HEK293 (cell line): ENCODE results near the gene PLEKHF1.

Experiments
- MYNN ChIP-seq: fragments of 450-650 bp; formaldehyde crosslinking; IDR thresholded peaks from 2 replicates; pipeline ENCODE4 v1.5.1; 2016; ENCODE audit warnings: missing biosample characterization, missing genetic modification characterization, borderline replicate concordance
- PATZ1 ChIP-seq: fragments of 450-650 bp; formaldehyde crosslinking; IDR thresholded peaks from 2 replicates; pipeline ENCODE4 v1.5.1; 2016; ENCODE audit warnings: missing biosample characterization, missing genetic modification characterization
- YY1 ChIP-seq: fragments of 450-650 bp; formaldehyde crosslinking; IDR thresholded peaks from 2 replicates; pipeline ENCODE4 v1.5.1; 2018; ENCODE audit warnings: missing biosample characterization, missing genetic modification characterization
- ZBTB20 ChIP-seq: fragments of 450-650 bp; formaldehyde crosslinking; IDR thresholded peaks from 2 replicates; pipeline ENCODE4 v1.5.1; 2016; ENCODE audit warnings: missing biosample characterization, missing genetic modification characterization
- ZBTB49 ChIP-seq: fragments of 450-650 bp; formaldehyde crosslinking; IDR thresholded peaks from 2 replicates; pipeline ENCODE4 v1.5.1; 2016; ENCODE audit warnings: missing biosample characterization, missing genetic modification characterization, low read depth
- ZEB2 ChIP-seq: fragments of 450-650 bp; formaldehyde crosslinking; IDR thresholded peaks from 2 replicates; pipeline ENCODE4 v1.5.1; 2016; ENCODE audit warnings: missing biosample characterization, missing genetic modification characterization
- ZNF138 ChIP-seq: fragments of 450-650 bp; formaldehyde crosslinking; IDR thresholded peaks from 2 replicates; pipeline ENCODE4 v1.5.1; 2016; ENCODE audit warnings: missing biosample characterization, missing genetic modification characterization, borderline replicate concordance
- ZNF274 ChIP-seq, 2 experiments: fragments of 200-500 bp in 1 of 2; fragments of 450-650 bp in 1 of 2; sonication (Bioruptor generic) in 1 of 2; formaldehyde crosslinking in 1 of 2; IDR thresholded peaks; 2 replicates each; pipeline versions ENCODE4 v1.5.1 to v1.6.1; 2014 to 2016; ENCODE audit warnings: borderline replicate concordance in 1 of 2, inconsistent platforms in 1 of 2, low read length in 1 of 2, missing biosample characterization in 1 of 2, missing genetic modification characterization in 1 of 2
- ZNF324 ChIP-seq: fragments of 450-650 bp; formaldehyde crosslinking; IDR thresholded peaks from 2 replicates; pipeline ENCODE4 v1.5.1; 2016; ENCODE audit warnings: missing biosample characterization, missing genetic modification characterization
- ZNF777 ChIP-seq: fragments of 450-650 bp; formaldehyde crosslinking; IDR thresholded peaks from 2 replicates; pipeline ENCODE4 v1.5.1; 2017; ENCODE audit warnings: missing biosample characterization, missing genetic modification characterization, borderline replicate concordance
- TF ChIP-seq, protein P1 (sequence below): fragments of 450-650 bp; formaldehyde crosslinking; IDR thresholded peaks from 2 replicates; pipeline ENCODE4 v1.5.1; 2016; ENCODE audit warnings: missing biosample characterization, missing genetic modification characterization
- TF ChIP-seq, protein P2 (sequence below): fragments of 450-650 bp; formaldehyde crosslinking; IDR thresholded peaks from 2 replicates; pipeline ENCODE4 v1.5.1; 2016; ENCODE audit warnings: missing biosample characterization, missing genetic modification characterization, borderline replicate concordance
- TF ChIP-seq, protein P3 (sequence below): fragments of 450-650 bp; formaldehyde crosslinking; IDR thresholded peaks from 2 replicates; pipeline ENCODE4 v1.5.1; 2016; ENCODE audit warnings: missing biosample characterization, missing genetic modification characterization

DNA sequence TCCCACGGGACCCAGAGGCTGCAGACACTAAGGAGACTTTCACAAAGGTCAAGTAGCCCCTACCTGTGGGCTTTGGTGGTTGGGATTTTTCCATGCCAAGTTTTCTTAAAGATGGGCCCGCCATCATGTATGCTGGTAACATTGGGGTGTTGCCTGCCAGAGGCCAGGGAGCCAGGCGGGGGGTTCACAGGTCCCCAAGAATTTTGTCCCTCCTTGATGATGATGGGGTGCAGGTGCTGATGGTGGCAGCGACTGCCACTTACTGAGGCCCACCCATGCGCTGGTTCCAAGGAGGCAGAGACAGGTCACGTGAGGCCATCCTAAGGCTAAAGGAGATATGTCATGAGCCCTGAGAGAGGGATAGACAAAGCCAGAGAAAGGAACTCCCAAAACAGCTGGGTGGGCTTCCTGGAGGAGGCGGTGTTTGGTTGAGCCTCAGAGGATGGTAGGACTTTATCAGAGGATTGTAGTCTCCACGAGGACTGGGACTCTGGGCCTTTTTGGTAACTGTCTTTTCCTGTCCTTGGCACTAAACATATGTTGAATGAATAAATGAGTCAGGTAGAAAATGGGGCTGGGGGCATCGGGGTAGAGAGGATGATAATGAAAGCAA is 14.4 kb downstream of the PLEKHF1 start:
- TF ChIP-seq, protein P1, sequence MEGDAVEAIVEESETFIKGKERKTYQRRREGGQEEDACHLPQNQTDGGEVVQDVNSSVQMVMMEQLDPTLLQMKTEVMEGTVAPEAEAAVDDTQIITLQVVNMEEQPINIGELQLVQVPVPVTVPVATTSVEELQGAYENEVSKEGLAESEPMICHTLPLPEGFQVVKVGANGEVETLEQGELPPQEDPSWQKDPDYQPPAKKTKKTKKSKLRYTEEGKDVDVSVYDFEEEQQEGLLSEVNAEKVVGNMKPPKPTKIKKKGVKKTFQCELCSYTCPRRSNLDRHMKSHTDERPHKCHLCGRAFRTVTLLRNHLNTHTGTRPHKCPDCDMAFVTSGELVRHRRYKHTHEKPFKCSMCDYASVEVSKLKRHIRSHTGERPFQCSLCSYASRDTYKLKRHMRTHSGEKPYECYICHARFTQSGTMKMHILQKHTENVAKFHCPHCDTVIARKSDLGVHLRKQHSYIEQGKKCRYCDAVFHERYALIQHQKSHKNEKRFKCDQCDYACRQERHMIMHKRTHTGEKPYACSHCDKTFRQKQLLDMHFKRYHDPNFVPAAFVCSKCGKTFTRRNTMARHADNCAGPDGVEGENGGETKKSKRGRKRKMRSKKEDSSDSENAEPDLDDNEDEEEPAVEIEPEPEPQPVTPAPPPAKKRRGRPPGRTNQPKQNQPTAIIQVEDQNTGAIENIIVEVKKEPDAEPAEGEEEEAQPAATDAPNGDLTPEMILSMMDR (tag by site-specific recombination) = no peak
- TF ChIP-seq ZEB2 (tag by site-specific recombination) (no peak), ZNF138 (tag by site-specific recombination) (no peak), MYNN (tag by site-specific recombination) (no peak), ZBTB49 (tag by site-specific recombination) (no peak), ZBTB20 (tag by site-specific recombination) (no peak), ZNF274 (IDR thresholded peaks at IDR 0.05; ENCODE audit: low read length) (no peak), ZNF274 (tag by site-specific recombination; IDR thresholded peaks at IDR 0.05; ENCODE audit: borderline replicate concordance) (no peak), PATZ1 (no peak), ZNF324 (tag by site-specific recombination) (no peak), ZNF777 (no peak), YY1 (no peak)
- TF ChIP-seq, protein P2, sequence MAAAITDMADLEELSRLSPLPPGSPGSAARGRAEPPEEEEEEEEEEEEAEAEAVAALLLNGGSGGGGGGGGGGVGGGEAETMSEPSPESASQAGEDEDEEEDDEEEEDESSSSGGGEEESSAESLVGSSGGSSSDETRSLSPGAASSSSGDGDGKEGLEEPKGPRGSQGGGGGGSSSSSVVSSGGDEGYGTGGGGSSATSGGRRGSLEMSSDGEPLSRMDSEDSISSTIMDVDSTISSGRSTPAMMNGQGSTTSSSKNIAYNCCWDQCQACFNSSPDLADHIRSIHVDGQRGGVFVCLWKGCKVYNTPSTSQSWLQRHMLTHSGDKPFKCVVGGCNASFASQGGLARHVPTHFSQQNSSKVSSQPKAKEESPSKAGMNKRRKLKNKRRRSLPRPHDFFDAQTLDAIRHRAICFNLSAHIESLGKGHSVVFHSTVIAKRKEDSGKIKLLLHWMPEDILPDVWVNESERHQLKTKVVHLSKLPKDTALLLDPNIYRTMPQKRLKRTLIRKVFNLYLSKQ (tag by site-specific recombination) = no peak
- TF ChIP-seq, protein P3, sequence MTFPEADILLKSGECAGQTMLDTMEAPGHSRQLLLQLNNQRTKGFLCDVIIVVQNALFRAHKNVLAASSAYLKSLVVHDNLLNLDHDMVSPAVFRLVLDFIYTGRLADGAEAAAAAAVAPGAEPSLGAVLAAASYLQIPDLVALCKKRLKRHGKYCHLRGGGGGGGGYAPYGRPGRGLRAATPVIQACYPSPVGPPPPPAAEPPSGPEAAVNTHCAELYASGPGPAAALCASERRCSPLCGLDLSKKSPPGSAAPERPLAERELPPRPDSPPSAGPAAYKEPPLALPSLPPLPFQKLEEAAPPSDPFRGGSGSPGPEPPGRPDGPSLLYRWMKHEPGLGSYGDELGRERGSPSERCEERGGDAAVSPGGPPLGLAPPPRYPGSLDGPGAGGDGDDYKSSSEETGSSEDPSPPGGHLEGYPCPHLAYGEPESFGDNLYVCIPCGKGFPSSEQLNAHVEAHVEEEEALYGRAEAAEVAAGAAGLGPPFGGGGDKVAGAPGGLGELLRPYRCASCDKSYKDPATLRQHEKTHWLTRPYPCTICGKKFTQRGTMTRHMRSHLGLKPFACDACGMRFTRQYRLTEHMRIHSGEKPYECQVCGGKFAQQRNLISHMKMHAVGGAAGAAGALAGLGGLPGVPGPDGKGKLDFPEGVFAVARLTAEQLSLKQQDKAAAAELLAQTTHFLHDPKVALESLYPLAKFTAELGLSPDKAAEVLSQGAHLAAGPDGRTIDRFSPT = no peak
